ENCODE measurements around the gene DOCK4.

The DOCK4 gene

GRCh38 chr7:112180223-112180622 is 26.0 kb downstream of the DOCK4 start:
- H2AFZ ChIP-seq (ENCODE audit: low read depth) = no peak overlapping the region
- H3K79me2 ChIP-seq (ENCODE audit: insufficient read depth, low read depth) = no peaks in the 10 kb centered on the region
- TF ChIP-seq CTCF (conservative IDR thresholded peaks at IDR 0.05; ENCODE audit: low read depth, low read length) = no peak
- no peaks in the 10 kb centered on the region for H3K36me3 ChIP-seq (ENCODE audit: insufficient read depth)
- no peak overlapping the region for H3K4me2 ChIP-seq
- no peak overlapping the region for H3K27ac ChIP-seq
- no peaks in the 10 kb centered on the region for H4K20me1 ChIP-seq (ENCODE audit: insufficient read depth)
- H3K4me3 ChIP-seq (IDR thresholded peaks at IDR 0.05; ENCODE audit: insufficient read depth, low read depth, low read length) = no peak overlapping the region
- H3K9ac ChIP-seq = no peak overlapping the region
- H3K4me1 ChIP-seq (ENCODE audit: low read depth, poor library complexity, severe bottlenecking) = peaks cover under 1% of the 10 kb centered on the region
- H3K27me3 ChIP-seq (ENCODE audit: insufficient read depth, low read depth) = no peaks in the 10 kb centered on the region

- H3K27ac ChIP-seq = no peak overlapping the region
- no peak overlapping the region for H3K4me2 ChIP-seq
- H4K20me1 ChIP-seq (ENCODE audit: insufficient read depth) = no peaks in the 10 kb centered on the region
- H3K4me1 ChIP-seq (ENCODE audit: low read depth, poor library complexity, severe bottlenecking) = no peaks in the 10 kb centered on the region
- H3K79me2 ChIP-seq (ENCODE audit: insufficient read depth, low read depth) = no peaks in the 10 kb centered on the region
- H2AFZ ChIP-seq (ENCODE audit: low read depth) = no peak overlapping the region
- H3K4me3 ChIP-seq (IDR thresholded peaks at IDR 0.05; ENCODE audit: insufficient read depth, low read depth, low read length) = no peak overlapping the region
- H3K27me3 ChIP-seq (ENCODE audit: insufficient read depth, low read depth) = no peaks in the 10 kb centered on the region
- no peak overlapping the region for H3K9ac ChIP-seq
- H3K36me3 ChIP-seq (ENCODE audit: insufficient read depth) = no peaks in the 10 kb centered on the region
- TF ChIP-seq CTCF (conservative IDR thresholded peaks at IDR 0.05; ENCODE audit: low read depth, low read length) = no peak
Observed at GRCh38 chr7:112176693-112177415, 29.3 kb downstream of the DOCK4 start.

GRCh38 chr7:112176241-112176640 is 30.0 kb downstream of the DOCK4 start:
- H3K27me3 ChIP-seq (ENCODE audit: insufficient read depth, low read depth) = no peaks in the 10 kb centered on the region
- no peaks in the 10 kb centered on the region for H3K79me2 ChIP-seq (ENCODE audit: insufficient read depth, low read depth)
- no peaks in the 10 kb centered on the region for H3K4me1 ChIP-seq (ENCODE audit: low read depth, poor library complexity, severe bottlenecking)
- no peak overlapping the region for H3K9ac ChIP-seq
- H4K20me1 ChIP-seq (ENCODE audit: insufficient read depth) = no peaks in the 10 kb centered on the region
- H3K36me3 ChIP-seq (ENCODE audit: insufficient read depth) = no peaks in the 10 kb centered on the region
- no peak overlapping the region for H3K27ac ChIP-seq
- no peak overlapping the region for H2AFZ ChIP-seq (ENCODE audit: low read depth)
- TF ChIP-seq CTCF (conservative IDR thresholded peaks at IDR 0.05; ENCODE audit: low read depth, low read length) = no peak
- no peak overlapping the region for H3K4me2 ChIP-seq
- no peak overlapping the region for H3K4me3 ChIP-seq (IDR thresholded peaks at IDR 0.05; ENCODE audit: insufficient read depth, low read depth, low read length)

- no peak for TF ChIP-seq CTCF (conservative IDR thresholded peaks at IDR 0.05; ENCODE audit: low read depth, low read length)
- H3K27me3 ChIP-seq (ENCODE audit: insufficient read depth, low read depth) = no peaks in the 10 kb centered on the region
- H3K4me1 ChIP-seq (ENCODE audit: low read depth, poor library complexity, severe bottlenecking) = no peaks in the 10 kb centered on the region
- H2AFZ ChIP-seq (ENCODE audit: low read depth) = no peak overlapping the region
- no peak overlapping the region for H3K4me2 ChIP-seq
- H3K9ac ChIP-seq = no peak overlapping the region
- H3K4me3 ChIP-seq (IDR thresholded peaks at IDR 0.05; ENCODE audit: insufficient read depth, low read depth, low read length) = no peak overlapping the region
- no peak overlapping the region for H3K27ac ChIP-seq
- H3K79me2 ChIP-seq (ENCODE audit: insufficient read depth, low read depth) = no peaks in the 10 kb centered on the region
- no peaks in the 10 kb centered on the region for H3K36me3 ChIP-seq (ENCODE audit: insufficient read depth)
- no peaks in the 10 kb centered on the region for H4K20me1 ChIP-seq (ENCODE audit: insufficient read depth)
Observed at GRCh38 chr7:112174192-112174591, 32.0 kb downstream of the DOCK4 start.

Measured in KMS-11 (cell line).